GM10266 (cell line): ENCODE measurements around the gene UBN1.

Experiments used
- DNase-seq: peaks from one replicate; pipeline ENCODE4 v3.0.0; 2012; ENCODE audit errors: extremely low spot score
- CTCF ChIP-seq: IDR thresholded peaks from 2 replicates; pipeline ENCODE4 v1.5.1; 2012; ENCODE audit warnings: mild to moderate bottlenecking, low read depth; ENCODE audit not compliant: control insufficient read depth, insufficient read depth; ENCODE audit errors: missing control alignments

The UBN1 gene

GRCh38 chr16:4806280-4806679 is 41.0 kb upstream of the UBN1 start:
- DNase-seq = no peak
- TF ChIP-seq CTCF = no peak

GRCh38 chr16:4811242-4811641 is 36.0 kb upstream of the UBN1 start:
- TF ChIP-seq CTCF = no peak
- DNase-seq = no peak

- DNase-seq = no peak
- TF ChIP-seq CTCF = no peak
These were observed 35.5 kb upstream of the UBN1 start for GRCh38 chr16:4811773-4812172.

- no peak for DNase-seq
- no peak for TF ChIP-seq CTCF
These were observed 33.9 kb upstream of the UBN1 start for GRCh38 chr16:4813251-4814003.

GRCh38 chr16:4814046-4814445 is 33.2 kb upstream of the UBN1 start:
- DNase-seq = no peak
- no peak for TF ChIP-seq CTCF

- no peak for TF ChIP-seq CTCF
- DNase-seq = no peak
These were observed 32.6 kb upstream of the UBN1 start for GRCh38 chr16:4814542-4815173.

- no peak for TF ChIP-seq CTCF
- DNase-seq = no peak
These were observed 26.6 kb upstream of the UBN1 start for GRCh38 chr16:4820652-4821051.
